ENCODE data around the gene HLA-DPA1.

HLA-DPA1 gene

GRCh38 chr6:33021917-33022316 is 51.5 kb downstream of the HLA-DPA1 start:
- no peak for TF ChIP-seq CTCF (IDR thresholded peaks at IDR 0.05; ENCODE audit: low read length, missing control alignments)
- H3K4me3 ChIP-seq (replicated peaks; ENCODE audit: low read depth, low read length) = no peak overlapping the region
- no peak for DNase-seq (ENCODE audit: low read depth)

GRCh38 chr6:33019372-33019771 is 54.1 kb downstream of the HLA-DPA1 start:
- DNase-seq (ENCODE audit: low read depth) = no peak
- H3K4me3 ChIP-seq (replicated peaks; ENCODE audit: low read depth, low read length) = no peak overlapping the region
- TF ChIP-seq CTCF (IDR thresholded peaks at IDR 0.05; ENCODE audit: low read length, missing control alignments) = no peak

GRCh38 chr6:33018904-33019303 is 54.5 kb downstream of the HLA-DPA1 start:
- DNase-seq (ENCODE audit: low read depth) = peak; percentile 19
- no peak overlapping the region for H3K4me3 ChIP-seq (replicated peaks; ENCODE audit: low read depth, low read length)
- TF ChIP-seq CTCF (IDR thresholded peaks at IDR 0.05; ENCODE audit: low read length, missing control alignments) = no peak

- DNase-seq (ENCODE audit: low read depth) = no peak
- TF ChIP-seq CTCF (IDR thresholded peaks at IDR 0.05; ENCODE audit: low read length, missing control alignments) = no peak
- H3K4me3 ChIP-seq (replicated peaks; ENCODE audit: low read depth, low read length) = no peak overlapping the region
These were observed 55.0 kb downstream of the HLA-DPA1 start for GRCh38 chr6:33018418-33018817.

GRCh38 chr6:33017694-33018353 is 55.6 kb downstream of the HLA-DPA1 start:
- no peak overlapping the region for H3K4me3 ChIP-seq (replicated peaks; ENCODE audit: low read depth, low read length)
- DNase-seq (ENCODE audit: low read depth) = no peak
- TF ChIP-seq CTCF (IDR thresholded peaks at IDR 0.05; ENCODE audit: low read length, missing control alignments) = no peak

- no peak for TF ChIP-seq CTCF (IDR thresholded peaks at IDR 0.05; ENCODE audit: low read length, missing control alignments)
- no peak for DNase-seq (ENCODE audit: low read depth)
- H3K4me3 ChIP-seq (replicated peaks; ENCODE audit: low read depth, low read length) = no peak overlapping the region
These were observed 56.4 kb downstream of the HLA-DPA1 start for GRCh38 chr6:33017018-33017417.

- H3K4me3 ChIP-seq (replicated peaks; ENCODE audit: low read depth, low read length) = no peak overlapping the region
- DNase-seq (ENCODE audit: low read depth) = no peak
- TF ChIP-seq CTCF (IDR thresholded peaks at IDR 0.05; ENCODE audit: low read length, missing control alignments) = no peak
These were observed 57.7 kb downstream of the HLA-DPA1 start for GRCh38 chr6:33015798-33016197.
